ENCODE measurements around the gene GOLGA3. TPM values are rescaled to one million over a fixed set of nuclear protein-coding genes. Genes with fewer than 3 reads are reported as not detected.

Gene GOLGA3
- 73.9 and 109 TPM in 2 replicates for total RNA-seq

GRCh38 chr12:132828706-132829534, at the start of gene GOLGA3:
Gene GOLGA3, minus strand, starts transcription at chr12:132828869. Its CDS starts 6,741 bp downstream, at chr12:132822128.

GRCh38 chr12:132761032-132761920, 67.4 kb downstream of the GOLGA3 start, which contains the start of gene ANKLE2:
Gene ANKLE2, minus strand, starts transcription at chr12:132761832. Its CDS starts 34 bp downstream, at chr12:132761798.

Other genes with a start within 250 kb of the GOLGA3 start
- gene LRCOL1, start 218.3 kb downstream of the GOLGA3 start, total RNA-seq: 0.16 TPM in 1 of 2 replicates, not detected in the other
- gene P2RX2, start 210.1 kb downstream of the GOLGA3 start, total RNA-seq: 0.16 and 0.26 TPM in 2 replicates
- gene POLE, start 141.5 kb downstream of the GOLGA3 start, total RNA-seq: 13.9 and 14.8 TPM in 2 replicates
- 16.4 and 16.7 TPM in 2 replicates for gene PXMP2, start 141.3 kb downstream of the GOLGA3 start, total RNA-seq
- 12.3 and 14.0 TPM in 2 replicates for gene PGAM5, start 118.0 kb downstream of the GOLGA3 start, total RNA-seq
- gene ANKLE2, start 67.0 kb downstream of the GOLGA3 start, total RNA-seq: 44.4 and 66.4 TPM in 2 replicates
- gene CHFR, start 58.7 kb upstream of the GOLGA3 start, total RNA-seq: 22.9 and 24.0 TPM in 2 replicates
- gene ZNF605, start 127.4 kb upstream of the GOLGA3 start, total RNA-seq: 8.8 and 9.4 TPM in 2 replicates
- 9.2 and 10.1 TPM in 2 replicates for gene ZNF26, start 157.5 kb upstream of the GOLGA3 start, total RNA-seq
- 20.3 and 27.7 TPM in 2 replicates for gene ZNF84, start 208.6 kb upstream of the GOLGA3 start, total RNA-seq